Transverse colon (tissue), 4 donors: Measurements from ENCODE around the gene KLHL29.

Experiments used
- EP300 ChIP-seq: sonication (generic); formaldehyde crosslinking; IDR thresholded peaks from one replicate; pipeline ENCODE4 v1.6.1; 2017; ENCODE audit warnings: antibody characterized with exemption, low read depth
- POLR2A ChIP-seq: fragments of 450-650 bp; IDR thresholded peaks from one replicate; pipeline ENCODE4 v1.6.1; 2016; ENCODE audit warnings: antibody characterized with exemption, mild to moderate bottlenecking, moderate library complexity
- POLR2AphosphoS5 ChIP-seq, 3 donors: sonication (generic); formaldehyde crosslinking; IDR thresholded peaks; one replicate each; pipeline ENCODE4 v1.6.1; 2016; ENCODE audit warnings: antibody characterized with exemption in 3 of 3
- TF ChIP-seq, protein P1 (sequence below), 5 experiments: fragments of 200-600 bp in 3 of 5; fragments of 450-650 bp in 2 of 5; sonication (generic) in 3 of 5; IDR thresholded peaks; 1 replicate in 2 of 5; 2 replicates in 3 of 5; pipeline ENCODE4 v1.5.1; 2016 to 2017; ENCODE audit warnings: antibody characterized with exemption in 5 of 5, inconsistent platforms in 3 of 5, mild to moderate bottlenecking in 2 of 5, moderate library complexity in 1 of 5

DNA sequence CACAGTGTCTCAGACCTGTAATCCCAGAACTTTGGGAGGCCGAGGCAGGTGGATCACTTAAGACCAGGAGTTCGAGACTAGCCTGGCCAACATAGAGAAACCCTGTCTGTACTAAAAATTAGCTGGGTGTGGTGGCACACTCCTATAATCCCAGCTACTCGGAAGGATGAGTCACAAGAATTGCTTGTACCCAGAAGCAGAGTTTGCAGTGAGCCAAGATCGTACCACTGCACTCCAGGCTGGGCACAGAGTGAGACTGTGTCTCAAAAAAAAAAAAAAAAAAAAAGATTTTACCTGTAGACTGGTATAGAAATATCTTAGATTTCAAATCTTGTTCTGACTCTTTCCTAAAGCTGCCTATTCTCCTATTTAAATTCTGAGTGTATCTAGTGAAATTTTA is 7.2 kb upstream of the KLHL29 start:
- TF ChIP-seq EP300 (no peak), POLR2AphosphoS5 (IDR thresholded peaks at IDR 0.05) (no peak), POLR2A (no peak)
- TF ChIP-seq, protein P1, sequence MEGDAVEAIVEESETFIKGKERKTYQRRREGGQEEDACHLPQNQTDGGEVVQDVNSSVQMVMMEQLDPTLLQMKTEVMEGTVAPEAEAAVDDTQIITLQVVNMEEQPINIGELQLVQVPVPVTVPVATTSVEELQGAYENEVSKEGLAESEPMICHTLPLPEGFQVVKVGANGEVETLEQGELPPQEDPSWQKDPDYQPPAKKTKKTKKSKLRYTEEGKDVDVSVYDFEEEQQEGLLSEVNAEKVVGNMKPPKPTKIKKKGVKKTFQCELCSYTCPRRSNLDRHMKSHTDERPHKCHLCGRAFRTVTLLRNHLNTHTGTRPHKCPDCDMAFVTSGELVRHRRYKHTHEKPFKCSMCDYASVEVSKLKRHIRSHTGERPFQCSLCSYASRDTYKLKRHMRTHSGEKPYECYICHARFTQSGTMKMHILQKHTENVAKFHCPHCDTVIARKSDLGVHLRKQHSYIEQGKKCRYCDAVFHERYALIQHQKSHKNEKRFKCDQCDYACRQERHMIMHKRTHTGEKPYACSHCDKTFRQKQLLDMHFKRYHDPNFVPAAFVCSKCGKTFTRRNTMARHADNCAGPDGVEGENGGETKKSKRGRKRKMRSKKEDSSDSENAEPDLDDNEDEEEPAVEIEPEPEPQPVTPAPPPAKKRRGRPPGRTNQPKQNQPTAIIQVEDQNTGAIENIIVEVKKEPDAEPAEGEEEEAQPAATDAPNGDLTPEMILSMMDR (IDR thresholded peaks at IDR 0.05) = no peak
